ENCODE results near the gene SRBD1.

SRBD1 gene

GRCh38 chr2:45345331-45346234 lies 265.5 kb downstream of the SRBD1 start:
- DNase-seq = no peak

- no peak for DNase-seq
Measured at GRCh38 chr2:45344502-45344901, 266.6 kb downstream of the SRBD1 start.

- no peak for DNase-seq
Measured at GRCh38 chr2:45344071-45344470, 267.0 kb downstream of the SRBD1 start.

- no peak for DNase-seq
Measured at GRCh38 chr2:45343251-45344017, 267.6 kb downstream of the SRBD1 start.

- DNase-seq = no peak
Measured at GRCh38 chr2:45340318-45340717, 270.7 kb downstream of the SRBD1 start.

- no peak for DNase-seq
Measured at GRCh38 chr2:45339253-45339652, 271.8 kb downstream of the SRBD1 start.
